ENCODE data around the gene ID2. TPM values are rescaled to one million over a fixed set of nuclear protein-coding genes. Genes with fewer than 3 reads are reported as not detected.
"Not testable (repeated sequence)": the region's sequence is repeated elsewhere in the genome, so short reads cannot be mapped to it uniquely, and the experiment has no call there.

ID2 gene
- total RNA-seq, 1 experiment from 2014 or later = 249 TPM

DNA sequence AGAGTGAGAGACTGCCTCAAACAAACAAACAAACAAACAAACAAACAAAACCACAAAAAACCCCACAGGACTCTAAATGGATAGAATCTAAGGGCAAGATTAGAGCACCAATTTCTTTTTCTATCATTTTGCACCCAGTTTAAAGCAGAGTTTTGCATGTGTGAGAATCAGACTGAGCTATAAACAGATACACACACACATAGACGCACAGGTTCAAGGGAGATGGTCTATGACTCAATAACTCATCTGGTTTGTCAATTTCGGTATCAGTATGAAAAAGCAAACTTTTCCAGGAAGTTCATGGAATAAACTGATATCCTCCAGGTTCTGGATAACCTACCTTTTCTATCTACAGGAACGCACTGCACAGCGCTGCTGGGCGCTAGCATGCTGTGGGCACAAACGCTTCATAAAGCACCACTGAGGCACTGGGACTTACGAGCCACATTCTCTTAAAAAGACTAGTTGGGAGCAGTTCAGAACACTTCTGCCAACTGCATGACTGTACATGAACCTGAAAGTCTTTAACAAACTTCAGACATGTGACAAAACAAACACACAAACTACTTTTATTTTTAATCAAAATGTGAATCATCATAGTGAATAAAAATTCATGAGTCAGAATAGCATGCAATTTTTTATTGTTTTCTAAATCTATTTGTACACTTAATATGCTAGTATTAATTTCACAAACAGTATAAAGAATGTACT is 46.6 kb downstream of the ID2 start:
- H3K36me3 ChIP-seq (ENCODE audit: insufficient read depth, low read length, poor library complexity, severe bottlenecking) = peaks cover 23% of the 10 kb centered on the region

DNA sequence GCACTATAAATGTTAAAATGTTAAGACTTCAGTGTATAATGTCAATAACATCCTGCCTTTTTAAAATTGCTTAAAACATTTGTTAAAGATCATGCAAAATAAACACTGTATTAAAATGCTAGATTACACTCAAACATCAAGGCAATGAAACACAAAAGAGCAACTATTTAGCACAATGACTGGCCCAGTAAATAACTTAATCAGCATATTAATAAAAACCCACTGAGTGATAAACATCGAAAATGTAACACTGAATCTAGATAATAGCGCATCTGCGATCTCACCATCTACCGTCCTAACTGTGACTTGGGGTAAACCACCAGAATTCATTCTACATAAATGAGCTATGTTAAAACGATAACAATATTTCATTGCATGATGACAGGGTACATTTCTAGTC is 47.2 kb downstream of the ID2 start:
- CTCF ChIA-PET; BruUV-seq (replicated peaks); H3K4me3 ChIP-seq (ENCODE audit: low read depth, low read length, poor library complexity, severe bottlenecking); H3K4me1 ChIP-seq (ENCODE audit: insufficient read depth, low read length, poor library complexity, severe bottlenecking); H3K27me3 ChIP-seq (replicated peaks; ENCODE audit: insufficient read depth, low read depth, low read length, poor library complexity); intact Hi-C loops (cut with micrococcal nuclease; ENCODE audit: unreplicated experiment); H3K27ac ChIP-seq (ENCODE audit: low read depth, low read length, poor library complexity, severe bottlenecking); POLR2A ChIA-PET (ENCODE audit: low non-redundant PET); H3K9me3 ChIP-seq (ENCODE audit: low read depth, low read length, poor library complexity, severe bottlenecking); DNase-seq (ENCODE audit: low spot score): not testable (repeated sequence)
- peaks cover 27% of the 10 kb centered on the region for H3K36me3 ChIP-seq (ENCODE audit: insufficient read depth, low read length, poor library complexity, severe bottlenecking)

More for the DNA sequence above, 46.6 kb downstream of the ID2 start:
- Histone ChIP-seq H3K4me3 (ENCODE audit: low read depth, low read length, poor library complexity, severe bottlenecking) (no peak overlapping the region), H3K27ac (ENCODE audit: low read depth, low read length, poor library complexity, severe bottlenecking) (no peak overlapping the region), H3K4me1 (ENCODE audit: insufficient read depth, low read length, poor library complexity, severe bottlenecking) (no peaks in the 10 kb centered on the region), H3K9me3 (ENCODE audit: low read depth, low read length, poor library complexity, severe bottlenecking) (no peaks in the 10 kb centered on the region), H3K27me3 (replicated peaks; ENCODE audit: insufficient read depth, low read depth, low read length, poor library complexity) (no peaks in the 10 kb centered on the region)
- TF ChIP-seq, protein P1, sequence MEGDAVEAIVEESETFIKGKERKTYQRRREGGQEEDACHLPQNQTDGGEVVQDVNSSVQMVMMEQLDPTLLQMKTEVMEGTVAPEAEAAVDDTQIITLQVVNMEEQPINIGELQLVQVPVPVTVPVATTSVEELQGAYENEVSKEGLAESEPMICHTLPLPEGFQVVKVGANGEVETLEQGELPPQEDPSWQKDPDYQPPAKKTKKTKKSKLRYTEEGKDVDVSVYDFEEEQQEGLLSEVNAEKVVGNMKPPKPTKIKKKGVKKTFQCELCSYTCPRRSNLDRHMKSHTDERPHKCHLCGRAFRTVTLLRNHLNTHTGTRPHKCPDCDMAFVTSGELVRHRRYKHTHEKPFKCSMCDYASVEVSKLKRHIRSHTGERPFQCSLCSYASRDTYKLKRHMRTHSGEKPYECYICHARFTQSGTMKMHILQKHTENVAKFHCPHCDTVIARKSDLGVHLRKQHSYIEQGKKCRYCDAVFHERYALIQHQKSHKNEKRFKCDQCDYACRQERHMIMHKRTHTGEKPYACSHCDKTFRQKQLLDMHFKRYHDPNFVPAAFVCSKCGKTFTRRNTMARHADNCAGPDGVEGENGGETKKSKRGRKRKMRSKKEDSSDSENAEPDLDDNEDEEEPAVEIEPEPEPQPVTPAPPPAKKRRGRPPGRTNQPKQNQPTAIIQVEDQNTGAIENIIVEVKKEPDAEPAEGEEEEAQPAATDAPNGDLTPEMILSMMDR (conservative IDR thresholded peaks at IDR 0.05; ENCODE audit: low read depth, low read length) = no peak
- no peak for TF ChIP-seq EZH2 (IDR thresholded peaks at IDR 0.05; ENCODE audit: borderline replicate concordance, low read depth, low read length, poor library complexity, severe bottlenecking)
- CTCF ChIA-PET = no interaction called here
- intact Hi-C loops (cut with micrococcal nuclease; ENCODE audit: unreplicated experiment) = no loop called here
- no TSS peak for BruUV-seq (replicated peaks)
- no peak for DNase-seq (ENCODE audit: low spot score)
- POLR2A ChIA-PET (ENCODE audit: low non-redundant PET) = interaction anchor here (0.7 kb wide), 1 partner anchor 1602 kb away, joined by 3 read pairs; no protein-coding TSS in a partner anchor

DNA sequence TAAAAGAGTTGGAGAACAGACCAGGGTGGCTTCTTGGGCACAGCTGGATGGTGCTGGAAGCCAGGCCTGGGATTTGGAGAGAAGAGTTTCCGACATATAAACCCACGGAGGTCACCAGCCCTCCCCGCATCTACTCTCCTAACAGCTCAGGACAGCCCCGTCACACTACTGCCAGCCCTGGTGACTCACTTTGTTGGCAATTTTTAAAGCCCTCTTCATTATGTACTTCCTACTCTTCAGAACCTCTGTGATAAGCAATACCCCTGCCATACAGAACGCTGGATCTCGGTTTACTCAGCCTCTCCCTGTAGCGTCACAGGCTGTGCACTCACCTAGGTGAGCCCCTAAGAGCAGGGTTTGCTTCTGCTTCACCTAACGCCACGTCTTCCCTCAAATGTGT is 48.1 kb downstream of the ID2 start:
- Histone ChIP-seq H3K27me3 (replicated peaks; ENCODE audit: insufficient read depth, low read depth, low read length, poor library complexity) (no peaks in the 10 kb centered on the region), H3K36me3 (ENCODE audit: insufficient read depth, low read length, poor library complexity, severe bottlenecking) (peaks cover 31% of the 10 kb centered on the region), H3K27ac (ENCODE audit: low read depth, low read length, poor library complexity, severe bottlenecking) (no peak overlapping the region), H3K4me1 (ENCODE audit: insufficient read depth, low read length, poor library complexity, severe bottlenecking) (no peaks in the 10 kb centered on the region), H3K4me3 (ENCODE audit: low read depth, low read length, poor library complexity, severe bottlenecking) (no peak overlapping the region), H3K9me3 (ENCODE audit: low read depth, low read length, poor library complexity, severe bottlenecking) (no peaks in the 10 kb centered on the region)
- ChIA-PET CTCF (no interaction called here), POLR2A (ENCODE audit: low non-redundant PET) (no interaction called here)
- no TSS peak for BruUV-seq (replicated peaks)
- no peak for DNase-seq (ENCODE audit: low spot score)
- TF ChIP-seq EZH2 (IDR thresholded peaks at IDR 0.05; ENCODE audit: borderline replicate concordance, low read depth, low read length, poor library complexity, severe bottlenecking) = no peak
- TF ChIP-seq, protein P1 (conservative IDR thresholded peaks at IDR 0.05; ENCODE audit: low read depth, low read length) = no peak
- intact Hi-C loops (cut with micrococcal nuclease; ENCODE audit: unreplicated experiment) = no loop called here

DNA sequence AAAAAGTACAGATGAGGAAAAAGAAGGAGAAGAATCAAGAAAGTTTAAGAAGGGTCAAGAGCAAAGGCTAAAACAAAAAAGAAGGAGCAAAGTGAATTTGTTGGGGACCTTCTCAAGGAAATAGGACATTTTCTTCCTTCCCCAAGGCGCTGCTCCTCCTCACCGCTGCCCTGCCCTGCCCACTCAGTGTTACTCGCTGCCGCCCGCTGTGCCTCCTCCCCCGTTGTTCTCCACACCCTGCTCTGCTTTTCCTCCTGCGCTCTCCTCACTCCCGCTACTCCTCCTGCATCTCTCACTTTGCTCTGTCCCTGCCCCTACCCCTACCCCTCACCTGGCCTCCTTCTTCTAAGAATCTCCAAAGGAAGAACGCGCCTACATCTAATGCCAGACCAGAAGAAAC is 50.7 kb downstream of the ID2 start:
- BruUV-seq (replicated peaks) = no TSS peak
- Histone ChIP-seq H3K9me3 (ENCODE audit: low read depth, low read length, poor library complexity, severe bottlenecking) (no peaks in the 10 kb centered on the region), H3K27ac (ENCODE audit: low read depth, low read length, poor library complexity, severe bottlenecking) (no peak overlapping the region), H3K4me3 (ENCODE audit: low read depth, low read length, poor library complexity, severe bottlenecking) (no peak overlapping the region), H3K27me3 (replicated peaks; ENCODE audit: insufficient read depth, low read depth, low read length, poor library complexity) (no peaks in the 10 kb centered on the region), H3K36me3 (ENCODE audit: insufficient read depth, low read length, poor library complexity, severe bottlenecking) (peaks cover 31% of the 10 kb centered on the region), H3K4me1 (ENCODE audit: insufficient read depth, low read length, poor library complexity, severe bottlenecking) (no peaks in the 10 kb centered on the region)
- ChIA-PET CTCF (no interaction called here), POLR2A (ENCODE audit: low non-redundant PET) (no interaction called here)
- no peak for TF ChIP-seq EZH2 (IDR thresholded peaks at IDR 0.05; ENCODE audit: borderline replicate concordance, low read depth, low read length, poor library complexity, severe bottlenecking)
- TF ChIP-seq, protein P1 (conservative IDR thresholded peaks at IDR 0.05; ENCODE audit: low read depth, low read length) = no peak
- no peak for DNase-seq (ENCODE audit: low spot score)
- intact Hi-C loops (cut with micrococcal nuclease; ENCODE audit: unreplicated experiment) = no loop called here
